GM21526 (cell line): ENCODE data around the gene TRERF1.

ENCODE experiments used
- ATAC-seq: cut with Tn5 transposase; IDR thresholded peaks from one replicate; pipeline ENCODE4 v1.9.1; 2021; ENCODE audit warnings: moderate library complexity; ENCODE audit not compliant: unreplicated experiment, low FRiP score

Gene TRERF1

DNA sequence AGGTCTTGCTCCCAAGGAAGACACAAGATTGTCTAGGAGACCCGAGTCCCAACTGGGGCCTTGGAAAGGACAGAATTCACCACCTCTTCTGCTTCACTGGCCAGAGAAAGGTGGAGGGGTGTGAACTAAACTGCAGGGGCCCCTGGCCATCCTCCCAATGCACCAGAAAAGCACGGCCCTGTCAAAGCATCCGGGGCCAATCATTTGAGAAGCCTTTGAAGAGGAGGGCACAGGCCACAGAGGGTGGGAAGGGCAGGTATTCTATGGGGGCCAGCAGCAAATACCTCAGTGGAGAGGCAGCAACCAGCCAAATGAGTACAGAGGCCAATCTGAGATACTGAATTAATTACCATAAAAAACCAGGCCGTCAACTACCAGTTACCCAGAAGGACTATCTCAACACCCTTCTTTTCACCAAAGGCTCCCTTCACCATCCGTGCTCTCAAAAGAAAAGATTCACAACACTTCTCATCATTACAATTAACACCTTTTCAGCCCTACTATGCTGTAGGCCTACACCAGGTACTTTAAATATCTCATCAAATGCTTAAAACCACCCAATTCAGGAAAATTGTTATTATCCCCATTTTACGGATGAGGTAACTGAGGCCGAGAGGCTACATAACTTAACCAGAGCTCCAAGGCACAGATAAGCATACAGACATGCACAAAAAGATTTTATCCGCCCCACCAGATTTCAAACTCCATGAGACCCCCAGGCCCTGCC, 50.7 kb downstream of the TRERF1 start:
- ATAC-seq = no peak

DNA sequence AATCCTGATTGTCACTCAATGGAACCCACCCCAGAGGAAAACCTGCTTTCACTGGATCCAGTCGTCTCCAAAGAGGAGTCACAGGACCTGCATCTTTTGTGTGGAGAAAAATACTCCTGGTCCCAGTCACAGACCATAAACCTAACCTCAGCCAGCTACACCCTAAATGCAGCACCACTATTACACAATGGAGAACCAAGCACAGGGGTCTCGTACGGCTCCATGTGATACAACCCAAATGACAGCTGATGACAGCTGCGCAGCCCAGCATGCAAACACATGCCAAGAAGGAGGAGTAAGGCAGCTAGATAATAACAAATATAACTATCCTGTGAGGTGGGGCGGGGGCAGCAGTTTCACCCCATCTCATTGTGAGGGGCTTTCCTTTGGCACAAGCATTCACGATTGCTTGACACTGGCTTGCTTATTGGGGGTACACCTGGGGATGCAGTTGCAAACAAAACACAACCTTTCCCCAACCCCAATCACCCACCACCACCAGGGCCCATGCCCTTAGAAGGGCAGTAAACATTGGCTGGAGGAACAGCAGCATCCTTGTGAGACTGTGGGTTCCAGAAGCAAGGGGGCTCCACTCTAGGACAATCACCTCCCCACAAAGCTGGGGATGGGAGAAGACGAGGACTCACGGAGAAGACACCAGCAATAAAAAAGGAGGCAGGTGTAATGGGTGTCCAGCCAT, 51.5 kb downstream of the TRERF1 start:
- ATAC-seq = no peak

DNA sequence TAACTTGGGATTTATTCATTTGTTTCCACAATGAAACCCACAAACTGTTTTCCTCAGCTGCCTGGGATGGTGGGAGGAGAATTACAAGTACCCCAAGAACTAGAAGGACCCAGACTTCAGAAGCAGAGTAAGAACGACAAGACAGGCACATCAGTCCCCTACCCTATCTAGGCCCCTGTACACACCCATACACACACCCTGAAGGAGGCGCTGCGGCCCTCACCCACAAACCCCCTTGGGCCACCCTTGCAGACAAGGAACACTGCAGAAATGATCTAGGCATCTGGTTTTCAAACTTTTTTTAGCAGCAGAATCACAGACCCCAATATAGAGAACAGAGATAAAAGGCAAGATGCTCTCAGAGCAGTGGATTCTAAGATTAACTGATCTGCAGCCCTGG, 55.0 kb downstream of the TRERF1 start:
- no peak for ATAC-seq

DNA sequence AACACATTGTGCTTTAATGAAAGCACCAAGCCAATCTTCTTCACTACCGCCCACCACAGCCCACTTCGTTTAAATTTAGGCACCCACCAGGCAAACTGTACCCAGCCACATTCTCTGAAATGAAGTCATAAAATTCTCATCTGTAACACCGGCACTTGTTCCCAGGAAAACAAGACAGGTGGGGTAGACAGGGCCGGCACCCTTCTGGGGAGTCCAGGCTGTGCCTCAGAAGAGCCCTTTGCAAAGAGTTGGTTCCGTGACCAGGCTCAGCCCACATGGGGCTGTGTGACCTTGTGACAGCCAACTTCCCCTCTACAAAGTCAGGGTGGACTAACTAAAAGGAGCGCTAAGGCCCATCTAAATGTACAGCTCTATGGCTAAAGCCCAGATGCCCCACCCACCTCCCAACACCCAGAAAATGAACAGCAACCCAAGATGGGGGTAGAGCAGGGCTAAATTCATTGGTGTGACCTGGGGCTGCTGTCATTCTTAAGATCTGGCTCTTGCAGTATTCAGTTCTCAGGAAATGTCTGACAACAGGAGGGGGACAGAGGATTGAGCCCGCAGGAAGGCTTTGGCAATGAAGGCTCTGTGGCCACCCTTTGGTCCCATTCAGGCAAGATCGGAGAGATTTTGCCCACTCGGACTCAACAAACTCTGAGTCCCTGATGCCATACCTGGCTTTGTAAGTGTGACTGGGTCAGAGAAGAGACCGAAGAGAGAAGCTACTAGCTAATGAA, 56.7 kb downstream of the TRERF1 start:
- ATAC-seq = no peak

DNA sequence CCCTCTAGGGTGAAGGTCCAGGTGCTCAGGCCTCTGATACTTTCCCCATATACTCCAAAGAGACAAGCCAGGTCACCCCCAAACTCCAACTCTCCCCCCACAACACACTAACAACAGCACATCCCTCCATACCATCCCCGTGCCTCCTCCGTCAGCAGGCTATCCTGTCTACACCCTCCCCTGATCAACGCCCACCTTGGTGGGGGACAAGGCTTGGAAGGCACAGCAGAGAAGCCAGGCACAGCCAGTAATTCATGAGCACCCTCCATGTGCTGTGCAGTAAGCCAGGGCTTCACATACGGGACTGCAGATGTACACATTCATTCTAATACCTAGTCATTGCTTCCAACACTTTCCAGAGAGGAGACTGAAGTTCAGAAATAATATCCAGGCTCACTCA, 57.6 kb downstream of the TRERF1 start:
- ATAC-seq = no peak

DNA sequence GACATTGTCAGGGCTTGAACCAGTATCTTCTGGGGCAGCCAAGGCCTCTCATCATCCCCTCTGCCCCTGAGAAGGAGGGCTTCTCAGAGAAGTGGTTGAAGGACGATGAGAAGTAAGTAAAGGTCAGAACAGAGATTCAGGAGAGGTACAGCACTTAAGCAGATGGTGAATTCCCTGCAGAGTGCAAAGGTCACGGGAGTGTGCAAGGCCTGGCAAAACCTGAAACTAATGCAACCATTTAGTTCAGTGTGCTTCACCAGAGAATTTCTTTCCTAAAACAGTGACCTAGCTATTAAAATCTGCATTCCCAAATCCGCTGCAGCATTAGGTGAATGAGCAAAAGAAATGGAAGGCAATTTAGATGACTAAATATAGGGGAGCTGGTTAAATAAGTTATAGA, 58.4 kb downstream of the TRERF1 start:
- no peak for ATAC-seq

DNA sequence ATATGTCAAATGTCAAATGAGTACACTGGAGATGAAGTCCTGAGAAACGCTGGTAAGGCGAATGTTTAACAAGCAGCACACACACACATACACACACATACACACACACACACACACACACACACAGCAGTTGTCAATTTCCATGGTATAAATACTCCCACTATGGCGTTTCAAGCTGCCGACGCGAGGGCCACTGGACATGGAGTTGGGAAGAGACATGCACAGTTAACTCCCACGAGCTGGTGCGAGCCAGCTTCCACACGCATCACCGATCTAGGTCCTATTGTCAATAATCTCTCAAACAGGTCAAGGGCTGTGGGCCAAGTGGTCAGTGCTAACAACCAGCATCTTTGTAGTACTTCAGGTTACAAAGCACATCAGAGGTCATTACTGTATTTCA, 58.9 kb downstream of the TRERF1 start:
- ATAC-seq = no peak

DNA sequence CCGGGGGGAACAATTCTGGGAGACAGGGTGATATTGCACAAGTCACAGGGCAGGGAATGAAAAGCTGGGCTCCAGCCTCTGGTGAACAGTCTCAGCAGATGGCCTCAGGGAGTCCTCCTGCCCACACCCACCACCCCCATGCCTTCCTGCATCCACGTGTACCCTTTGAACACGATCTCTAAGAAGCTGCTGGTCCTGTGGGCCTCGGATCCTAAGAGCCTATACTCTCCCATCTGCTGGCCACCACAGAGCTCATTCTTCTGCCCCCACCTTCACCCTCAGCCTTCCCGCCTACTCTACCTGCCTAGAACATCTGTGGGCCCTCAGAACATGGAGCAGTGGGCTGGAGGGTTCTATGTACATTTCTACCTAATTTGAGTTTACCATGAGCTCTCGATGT, 60.3 kb downstream of the TRERF1 start:
- no peak for ATAC-seq

DNA sequence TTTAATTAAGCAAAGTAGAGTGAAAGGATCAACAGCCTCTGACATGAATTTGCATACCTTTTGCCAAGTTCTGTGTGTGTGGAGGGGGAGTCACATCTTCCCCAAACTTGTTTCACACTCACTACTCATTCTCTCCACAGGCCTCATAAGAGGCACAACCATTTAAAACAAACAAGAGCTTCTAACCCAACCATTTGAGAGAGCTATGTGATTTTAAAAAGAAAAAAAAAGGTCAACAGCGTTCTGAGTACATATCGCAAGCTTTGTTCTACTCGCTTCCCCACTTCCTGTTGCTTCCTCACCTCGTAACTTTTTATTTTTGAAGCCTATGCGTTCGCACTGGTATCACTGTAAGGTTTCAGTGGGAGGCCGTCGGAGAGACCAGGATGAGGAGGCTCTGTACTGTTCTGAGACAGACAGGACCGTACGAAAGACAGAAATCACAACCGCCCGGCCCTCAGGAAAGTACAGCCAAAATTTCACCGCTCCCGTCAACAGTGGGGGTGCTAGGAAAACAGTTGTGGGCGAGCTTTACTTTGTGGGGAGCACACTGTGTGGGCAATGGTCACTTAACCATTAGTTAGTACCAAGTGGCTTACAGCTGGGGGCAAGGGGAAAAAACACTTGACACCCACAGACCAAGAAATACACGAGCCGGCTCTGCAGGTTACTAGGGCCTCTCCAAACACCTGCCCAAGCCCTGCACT, 61.3 kb downstream of the TRERF1 start:
- peak; percentile 50 for ATAC-seq

DNA sequence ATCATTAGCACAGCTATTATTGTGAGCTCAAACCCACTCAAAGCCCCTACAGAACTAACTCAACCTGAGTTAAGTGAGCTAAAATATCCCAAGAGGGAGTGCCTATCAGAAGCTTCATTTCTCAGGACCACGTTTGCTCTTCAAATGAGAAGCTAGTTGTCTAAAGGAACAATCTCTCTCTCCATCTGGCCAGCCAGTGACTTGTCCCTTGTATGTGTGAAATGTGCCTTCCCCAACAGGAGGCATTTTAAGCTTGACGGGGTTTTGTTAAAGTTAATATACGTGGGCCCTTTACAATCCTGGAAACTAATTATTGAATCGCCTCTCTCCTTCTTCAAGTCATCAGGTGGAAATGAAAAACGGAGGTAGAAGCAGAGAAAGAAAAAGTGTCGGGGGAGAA, 62.0 kb downstream of the TRERF1 start:
- ATAC-seq = no peak

DNA sequence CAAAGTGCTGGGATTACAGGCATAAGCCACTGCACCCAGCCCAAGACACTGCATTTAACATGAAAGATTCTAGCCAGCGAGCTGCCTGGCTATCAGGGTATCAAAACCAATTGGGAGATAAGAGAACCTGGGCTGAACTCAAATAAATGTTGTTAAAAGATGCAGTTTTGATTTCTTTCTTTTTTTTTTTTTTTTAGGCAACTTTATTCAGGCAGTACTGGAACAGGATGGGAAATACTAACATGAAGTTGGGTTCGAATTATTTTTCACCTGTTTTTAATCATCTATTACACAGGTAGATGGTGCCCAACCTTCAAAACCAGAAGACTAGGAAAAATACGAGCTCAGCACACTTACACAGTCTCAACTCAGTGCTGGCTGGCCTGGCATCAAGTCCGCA, 63.7 kb downstream of the TRERF1 start:
- ATAC-seq = no peak

DNA sequence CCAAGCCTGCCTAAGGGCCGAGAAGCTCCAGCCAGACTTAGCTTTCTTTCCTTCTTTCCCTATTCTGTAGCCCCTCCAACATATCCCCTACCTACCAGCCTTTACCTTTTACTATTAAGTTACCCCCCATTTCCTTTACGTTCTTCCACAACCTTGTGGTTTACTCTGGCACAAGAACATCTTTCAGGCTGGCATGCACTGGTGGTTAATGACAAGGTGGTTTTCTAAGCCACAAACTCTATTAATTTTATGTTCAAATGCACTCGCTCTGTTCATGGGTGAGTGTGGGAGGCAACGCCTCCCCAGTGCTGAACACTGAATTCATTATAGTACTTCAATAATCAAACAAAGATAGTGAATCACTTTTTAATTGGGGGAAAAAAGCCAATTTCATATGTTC, 64.4 kb downstream of the TRERF1 start:
- no peak for ATAC-seq

DNA sequence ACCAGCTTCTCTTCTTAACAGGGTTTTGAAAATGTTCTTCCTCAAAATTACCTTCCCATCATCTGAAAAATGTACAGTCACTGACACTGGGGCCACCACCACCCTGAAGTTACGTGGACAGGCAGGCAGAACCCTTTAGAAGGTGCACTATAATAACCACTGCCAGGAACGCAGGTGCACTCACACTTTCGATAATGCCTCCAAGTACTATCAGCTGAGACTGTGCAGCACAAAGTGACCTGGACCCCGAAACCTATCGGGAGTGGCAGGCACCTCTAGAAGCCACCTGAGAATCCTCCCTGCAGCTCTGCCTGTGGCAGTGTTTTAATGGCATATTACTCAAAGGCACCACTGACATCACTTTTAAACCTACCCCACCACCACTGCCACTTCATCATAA, 66.4 kb downstream of the TRERF1 start:
- ATAC-seq = no peak

DNA sequence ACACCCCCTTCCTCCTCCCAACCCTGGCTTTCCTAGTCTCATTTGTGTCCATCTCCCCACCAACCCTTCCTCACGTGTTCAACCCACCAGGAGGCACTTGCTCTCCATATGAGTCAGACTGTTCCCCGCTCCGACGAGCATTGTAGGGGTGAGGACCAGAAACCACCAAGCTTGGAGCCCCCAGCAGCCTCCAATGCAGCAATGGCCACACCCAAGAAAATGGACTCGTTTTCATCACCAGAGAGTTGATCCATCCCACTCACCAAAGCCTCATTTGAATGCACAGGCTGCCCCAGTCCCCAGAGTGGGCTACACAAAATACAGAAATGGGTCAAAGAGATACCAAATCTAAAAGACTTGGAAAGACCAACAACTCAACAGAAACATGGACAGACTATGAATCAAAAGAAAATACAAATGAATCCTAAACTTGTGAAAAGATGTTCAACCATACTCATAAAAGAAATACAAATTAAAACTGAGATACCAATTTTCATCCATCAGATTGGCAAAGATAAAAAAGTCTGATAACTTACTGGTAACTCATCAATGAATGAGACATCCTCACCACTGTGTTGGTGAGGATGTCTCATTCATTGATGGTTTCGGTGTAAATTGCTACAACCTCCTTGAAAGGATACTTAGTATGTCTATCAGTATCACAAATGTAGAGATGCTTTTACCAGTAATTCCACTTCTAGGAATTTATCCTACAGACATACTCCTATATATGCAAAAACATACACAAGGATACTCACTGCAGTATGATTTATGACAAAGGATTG, 68.1 kb downstream of the TRERF1 start:
- no peak for ATAC-seq

DNA sequence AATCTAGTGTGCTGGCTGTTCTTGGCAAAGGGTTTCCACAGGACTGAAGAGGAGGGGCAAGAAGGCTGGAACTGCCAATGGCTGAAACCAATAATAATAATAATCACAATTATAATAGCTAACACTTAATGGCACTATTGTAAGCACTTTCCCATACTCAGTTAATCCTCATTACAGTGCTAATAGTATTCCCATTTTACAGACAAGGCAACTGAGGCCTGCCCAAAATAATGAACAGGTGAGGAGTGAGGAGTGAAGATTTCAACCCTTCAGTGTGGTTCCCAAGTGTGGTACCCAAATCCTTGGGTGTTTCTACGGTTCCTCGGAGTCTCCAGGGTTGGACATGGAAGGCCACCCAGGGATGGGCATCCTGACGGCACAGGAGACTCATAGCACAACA, 69.9 kb downstream of the TRERF1 start:
- ATAC-seq = no peak

DNA sequence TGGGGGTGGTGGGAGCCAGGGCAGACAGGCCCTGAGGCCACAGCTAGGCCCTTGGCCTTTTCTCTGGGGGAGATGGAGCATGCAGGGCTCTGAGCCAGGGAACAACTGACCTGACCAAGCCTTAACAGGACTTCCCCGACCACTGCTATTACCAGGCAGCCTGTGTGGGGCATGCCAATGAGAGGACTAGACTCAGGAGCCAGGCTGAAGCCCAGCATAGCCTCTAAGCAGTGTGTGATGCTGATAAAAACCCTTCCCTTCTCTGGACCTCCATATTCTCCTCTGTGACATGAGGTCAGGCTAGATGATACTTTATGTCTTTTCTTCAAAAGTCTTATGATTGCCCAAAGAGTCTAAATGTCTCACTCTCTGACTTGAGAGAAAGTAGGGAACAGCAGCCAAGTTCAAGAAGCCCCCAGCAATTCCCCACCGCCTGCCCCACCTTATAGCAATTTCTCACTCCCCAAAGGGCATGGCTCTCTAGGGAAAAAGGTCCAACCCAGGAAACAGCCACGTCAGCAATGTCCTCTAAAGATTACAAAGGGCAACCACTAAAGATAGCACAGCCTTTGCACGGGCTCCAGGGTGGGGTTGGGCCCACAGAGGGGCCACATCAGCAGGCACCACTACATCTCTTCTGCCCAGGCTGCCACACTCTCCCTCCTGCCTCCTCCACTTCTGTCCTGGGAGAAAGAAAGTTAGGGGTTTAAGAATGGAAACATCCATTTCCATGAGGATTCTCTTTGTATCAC, 71.3 kb downstream of the TRERF1 start:
- no peak for ATAC-seq

DNA sequence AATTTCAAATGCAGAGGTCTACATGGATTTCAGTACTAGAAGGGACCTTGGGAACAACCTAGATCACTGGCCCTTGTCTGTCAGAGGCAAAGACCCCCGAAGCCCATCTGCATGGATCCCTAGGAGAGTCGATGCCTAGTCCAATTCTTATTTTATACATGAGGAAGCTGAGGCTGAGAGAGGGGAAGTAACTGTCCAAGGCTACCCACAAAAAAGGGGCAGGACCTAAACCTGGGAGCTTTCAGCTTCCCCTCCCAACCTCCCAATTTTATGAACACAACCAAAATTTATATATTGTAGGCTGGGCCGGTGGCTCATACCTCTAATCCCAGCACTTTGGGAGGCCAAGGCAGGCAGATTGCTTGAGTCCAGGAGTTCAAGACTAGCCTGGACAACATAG, 73.2 kb downstream of the TRERF1 start:
- no peak for ATAC-seq

DNA sequence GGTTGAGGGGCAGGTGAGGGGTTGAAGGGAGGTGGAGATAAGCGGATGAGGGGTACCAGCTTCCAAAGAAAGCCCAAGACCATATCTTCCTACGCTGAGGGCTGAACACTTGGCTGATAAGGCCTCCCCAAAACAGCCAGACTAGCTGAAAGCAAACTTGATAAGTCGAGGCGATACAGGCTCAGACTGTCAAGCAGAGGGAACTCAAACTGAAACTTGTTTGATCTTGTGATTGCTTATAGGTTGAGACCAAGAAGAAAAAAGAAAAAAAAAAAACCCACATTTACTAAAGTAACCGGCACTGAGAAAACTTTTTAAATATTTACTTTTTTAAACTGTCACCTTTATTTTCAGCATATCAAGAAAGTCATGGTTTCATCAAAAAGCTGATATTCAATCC, 73.6 kb downstream of the TRERF1 start:
- no peak for ATAC-seq

DNA sequence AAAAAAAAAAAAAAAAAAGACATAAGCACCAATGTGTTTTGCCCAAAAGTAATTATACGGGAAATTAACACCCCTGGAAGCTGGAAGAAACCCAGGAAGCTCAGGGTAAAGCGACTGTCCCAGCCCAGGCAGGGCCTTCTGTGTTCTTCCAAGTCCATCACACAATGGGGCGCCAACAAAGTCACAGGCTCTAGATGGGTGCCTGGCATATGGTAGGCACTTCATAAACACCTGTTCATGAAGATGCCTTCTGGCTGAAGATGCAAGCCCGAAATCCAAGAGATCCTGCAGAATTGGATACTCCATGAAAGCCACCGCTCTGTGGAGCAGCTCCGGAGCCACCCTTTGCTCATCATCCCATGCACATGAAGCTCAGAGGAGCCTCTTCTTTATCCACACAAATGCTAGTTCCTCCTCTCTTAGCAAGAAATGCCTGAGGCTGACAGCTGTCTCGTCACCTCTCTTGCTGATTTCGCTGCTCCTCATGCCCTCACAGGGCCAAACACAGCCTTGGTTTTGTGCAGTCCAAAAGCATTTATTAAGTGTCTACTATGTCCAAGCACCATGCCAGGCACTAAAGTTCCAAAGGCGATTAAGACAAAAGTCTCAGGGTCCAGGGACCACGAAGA, 76.6 kb downstream of the TRERF1 start:
- ATAC-seq = no peak
